GM18507 (cell line): Measurements from ENCODE around the gene LOX.

ENCODE experiments used
- DNase-seq: peaks from one replicate; pipeline ENCODE4 v3.0.0; 2011; ENCODE audit warnings: low read depth; ENCODE audit not compliant: insufficient read length; ENCODE audit errors: extremely low spot score
- FAIRE-seq: peaks from 2 replicates; lab custom pipeline; 2011; peaks lifted over from hg19 to GRCh38; lab: Jason Lieb, UNC

Gene LOX

GRCh38 chr5:122078116-122079110, at the start of gene LOX:
Gene LOX (minus strand): TSS chr5:122078259. CDS start chr5:122077985, 274 bp downstream.
- DNase-seq (no peak), FAIRE-seq (no peak)

- FAIRE-seq (no peak), DNase-seq (no peak)
Measured at GRCh38 chr5:122126756-122127321, 48.8 kb upstream of the LOX start.

- FAIRE-seq (no peak), DNase-seq (no peak)
Measured at GRCh38 chr5:122126177-122126755, 48.2 kb upstream of the LOX start.

- no peak for DNase-seq
- no peak for FAIRE-seq
Measured at GRCh38 chr5:122124766-122125165, 46.7 kb upstream of the LOX start.

GRCh38 chr5:122121479-122122465, 43.7 kb upstream of the LOX start:
- no peak for FAIRE-seq

GRCh38 chr5:122120957-122121356, 42.9 kb upstream of the LOX start:
- FAIRE-seq (no peak), DNase-seq (no peak)

More at GRCh38 chr5:122121479-122122465, 43.7 kb upstream of the LOX start:
- DNase-seq = no peak

GRCh38 chr5:122120493-122120892, 42.4 kb upstream of the LOX start:
- FAIRE-seq = no peak
- no peak for DNase-seq

- FAIRE-seq (no peak), DNase-seq (no peak)
Measured at GRCh38 chr5:122119205-122119604, 41.1 kb upstream of the LOX start.

GRCh38 chr5:122118356-122118948, 40.4 kb upstream of the LOX start:
- FAIRE-seq = no peak

GRCh38 chr5:122114501-122114900, 36.4 kb upstream of the LOX start:
- DNase-seq (no peak), FAIRE-seq (no peak)

More at GRCh38 chr5:122118356-122118948, 40.4 kb upstream of the LOX start:
- no peak for DNase-seq

GRCh38 chr5:122112733-122113558, 34.9 kb upstream of the LOX start:
- DNase-seq (no peak), FAIRE-seq (no peak)

- FAIRE-seq = no peak
- no peak for DNase-seq
Measured at GRCh38 chr5:122112063-122112462, 34.0 kb upstream of the LOX start.

- no peak for FAIRE-seq
- no peak for DNase-seq
Measured at GRCh38 chr5:122111460-122111859, 33.4 kb upstream of the LOX start.

- FAIRE-seq = no peak
- DNase-seq = no peak
Measured at GRCh38 chr5:122110987-122111386, 32.9 kb upstream of the LOX start.

GRCh38 chr5:122107016-122107415, 29.0 kb upstream of the LOX start:
- DNase-seq = no peak
- FAIRE-seq = no peak

GRCh38 chr5:122105909-122106308, 27.9 kb upstream of the LOX start:
- DNase-seq = no peak
- FAIRE-seq = no peak

- DNase-seq = no peak
- no peak for FAIRE-seq
Measured at GRCh38 chr5:122102825-122103224, 24.8 kb upstream of the LOX start.

- DNase-seq (no peak), FAIRE-seq (peak; percentile 56)
Measured at GRCh38 chr5:122101636-122102285, 23.7 kb upstream of the LOX start.
